ENCODE results near the gene COL23A1. TPM values are rescaled to one million over a fixed set of nuclear protein-coding genes. Genes with fewer than 3 reads are reported as not detected.

Gene COL23A1
- total and polyA plus RNA-seq, 8 donors = 0.52 to 9.5 (median 7.5) TPM

DNA sequence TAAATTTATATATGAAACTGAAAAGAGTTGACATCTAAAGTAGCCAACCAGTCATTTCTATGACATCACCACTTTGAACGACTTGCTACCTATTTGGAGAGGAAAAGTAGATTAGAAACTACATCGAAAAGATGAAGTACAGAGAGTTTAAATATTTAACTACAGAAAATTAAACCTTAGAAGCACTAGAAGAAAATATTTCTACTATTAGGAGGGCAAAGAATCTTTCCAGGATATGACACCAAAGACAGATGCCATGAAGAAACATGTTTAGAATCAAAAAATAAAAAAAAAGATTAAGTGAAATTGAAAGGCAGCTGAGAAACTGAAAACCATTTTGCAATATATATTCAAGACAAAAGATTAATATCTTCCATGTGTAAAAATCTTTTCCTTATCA is 144.7 kb downstream of the COL23A1 start:
- TF ChIP-seq, protein P1, sequence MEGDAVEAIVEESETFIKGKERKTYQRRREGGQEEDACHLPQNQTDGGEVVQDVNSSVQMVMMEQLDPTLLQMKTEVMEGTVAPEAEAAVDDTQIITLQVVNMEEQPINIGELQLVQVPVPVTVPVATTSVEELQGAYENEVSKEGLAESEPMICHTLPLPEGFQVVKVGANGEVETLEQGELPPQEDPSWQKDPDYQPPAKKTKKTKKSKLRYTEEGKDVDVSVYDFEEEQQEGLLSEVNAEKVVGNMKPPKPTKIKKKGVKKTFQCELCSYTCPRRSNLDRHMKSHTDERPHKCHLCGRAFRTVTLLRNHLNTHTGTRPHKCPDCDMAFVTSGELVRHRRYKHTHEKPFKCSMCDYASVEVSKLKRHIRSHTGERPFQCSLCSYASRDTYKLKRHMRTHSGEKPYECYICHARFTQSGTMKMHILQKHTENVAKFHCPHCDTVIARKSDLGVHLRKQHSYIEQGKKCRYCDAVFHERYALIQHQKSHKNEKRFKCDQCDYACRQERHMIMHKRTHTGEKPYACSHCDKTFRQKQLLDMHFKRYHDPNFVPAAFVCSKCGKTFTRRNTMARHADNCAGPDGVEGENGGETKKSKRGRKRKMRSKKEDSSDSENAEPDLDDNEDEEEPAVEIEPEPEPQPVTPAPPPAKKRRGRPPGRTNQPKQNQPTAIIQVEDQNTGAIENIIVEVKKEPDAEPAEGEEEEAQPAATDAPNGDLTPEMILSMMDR (IDR thresholded peaks at IDR 0.05) = no peak
- intact Hi-C loops (cut with DNase I) = no loop called here

DNA sequence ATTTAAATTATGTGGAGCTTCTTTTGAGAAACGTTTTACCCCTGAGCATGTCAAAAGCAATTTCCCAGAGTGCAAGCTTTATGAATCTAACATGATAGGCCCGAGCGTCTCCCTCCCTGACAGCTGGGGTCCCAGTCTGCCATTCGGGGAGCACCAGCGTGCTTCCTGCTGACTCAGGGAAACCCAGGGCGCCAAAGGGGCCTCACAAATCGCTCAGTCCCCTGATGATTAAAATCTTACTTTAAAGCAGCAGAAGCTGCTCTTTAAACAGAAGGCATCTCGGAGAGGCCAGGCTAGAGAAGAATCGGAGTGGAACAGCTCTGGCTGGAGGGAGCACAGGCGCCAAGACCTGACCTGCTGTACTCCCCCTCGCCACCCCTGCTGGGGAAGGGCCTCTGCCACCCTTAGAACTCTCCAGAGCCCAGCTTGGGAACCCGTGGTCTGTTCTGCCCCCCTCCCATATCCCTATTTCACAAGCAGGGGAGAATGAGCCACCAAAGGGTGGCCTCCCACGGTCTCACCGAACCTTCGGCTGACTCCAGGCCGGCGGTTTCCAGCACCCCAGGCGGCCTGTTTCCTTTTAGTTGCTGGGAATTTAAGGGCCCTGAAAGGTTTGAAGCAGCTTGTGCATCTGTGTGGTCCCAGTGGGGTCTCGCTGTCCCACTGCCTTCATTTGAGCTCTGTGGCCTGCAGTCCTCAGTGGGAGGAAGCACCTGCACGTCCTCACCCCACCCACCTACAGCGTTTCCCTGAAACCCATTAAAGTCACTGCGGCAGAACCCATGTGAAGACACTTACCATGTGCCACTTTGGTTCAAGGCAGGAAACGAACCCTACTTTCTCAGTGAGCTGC is 147.6 kb downstream of the COL23A1 start:
- H3K4me1 ChIP-seq = no peaks in the 10 kb centered on the region
- H3K4me3 ChIP-seq = no peak overlapping the region
- intact Hi-C loops (cut with DNase I) = no loop called here
- no peak overlapping the region for H3K27ac ChIP-seq
- DNase-seq = no peak
- H3K36me3 ChIP-seq = no peaks in the 10 kb centered on the region
- TF ChIP-seq, protein P1 (IDR thresholded peaks at IDR 0.05) = no peak
- H3K9me3 ChIP-seq = no peaks in the 10 kb centered on the region
- ATAC-seq = no peak
- no peaks in the 10 kb centered on the region for H3K27me3 ChIP-seq

More for the DNA sequence above, 144.7 kb downstream of the COL23A1 start:
- Histone ChIP-seq H3K9me3 (no peaks in the 10 kb centered on the region), H3K36me3 (no peaks in the 10 kb centered on the region), H3K4me1 (peaks cover 0 to 9% of the 10 kb centered on the region in 2 donors), H3K4me3 (no peak overlapping the region), H3K27me3 (peaks cover 0 to 17% of the 10 kb centered on the region in 2 donors), H3K27ac (no peak overlapping the region)
- DNase-seq (no peak), ATAC-seq (no peak)

DNA sequence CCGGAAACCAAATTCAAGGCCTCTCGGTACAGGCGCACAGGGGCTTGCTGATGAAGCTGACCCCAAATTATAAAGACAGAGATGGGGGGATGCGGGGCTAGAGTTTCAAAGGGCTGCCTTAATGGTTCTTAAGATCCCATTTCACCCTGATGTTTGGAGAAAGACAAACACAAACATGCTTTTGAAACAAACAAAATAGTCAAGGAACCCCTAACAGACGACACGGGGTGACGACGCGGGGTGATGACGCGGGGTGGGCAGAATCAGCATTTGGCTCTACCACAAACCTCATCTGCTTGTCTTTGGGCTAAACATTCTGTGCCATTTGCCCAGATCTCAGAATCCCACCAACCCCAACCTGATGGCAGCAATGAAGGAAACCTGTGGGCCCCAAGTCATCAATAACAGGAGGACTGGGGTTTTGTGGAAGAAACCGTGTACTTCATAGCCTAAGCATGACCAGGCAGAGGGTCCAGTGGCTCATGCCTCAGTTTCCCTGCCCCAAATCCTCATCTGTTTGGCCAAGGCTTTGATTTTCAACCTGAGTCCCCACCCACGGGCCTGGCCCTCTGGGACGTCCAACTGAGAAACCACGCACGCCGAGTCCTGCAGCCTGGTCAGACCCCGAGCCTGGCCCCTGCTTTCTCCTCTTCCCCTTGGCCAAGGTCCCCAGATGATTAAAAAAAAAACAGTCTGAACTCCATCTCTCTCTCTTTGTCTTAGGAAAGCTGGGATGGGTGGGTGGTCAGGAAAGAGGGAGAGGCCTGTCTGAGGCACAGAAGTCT is 148.5 kb downstream of the COL23A1 start:
- Histone ChIP-seq H3K36me3 (no peaks in the 10 kb centered on the region), H3K27ac (no peak overlapping the region), H3K9me3 (no peaks in the 10 kb centered on the region), H3K4me3 (no peak overlapping the region), H3K4me1 (no peaks in the 10 kb centered on the region), H3K27me3 (no peaks in the 10 kb centered on the region)
- TF ChIP-seq, protein P1 (IDR thresholded peaks at IDR 0.05) = no peak
- DNase-seq = no peak
- no peak for ATAC-seq
- intact Hi-C loops (cut with DNase I) = no loop called here

DNA sequence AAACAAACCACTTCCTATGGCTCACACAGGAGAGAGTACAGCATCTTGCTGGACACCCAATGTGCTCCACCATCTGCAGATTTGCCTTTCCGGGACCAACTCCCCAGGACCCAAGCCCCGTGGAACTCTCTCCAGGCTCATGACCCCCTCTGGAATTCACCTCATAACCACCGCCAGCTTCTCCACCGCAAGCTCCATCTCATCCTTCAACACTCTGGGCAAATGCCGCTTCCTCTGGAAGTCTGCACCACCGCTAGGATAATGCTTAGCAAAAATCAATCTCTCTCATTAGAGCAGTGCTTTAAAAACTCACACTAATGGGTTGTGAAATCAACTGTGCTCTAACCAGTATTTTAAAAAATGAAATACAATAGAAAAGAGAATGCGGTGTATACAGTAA is 150.0 kb downstream of the COL23A1 start:
- Histone ChIP-seq H3K27ac (no peak overlapping the region), H3K27me3 (no peaks in the 10 kb centered on the region), H3K4me1 (no peaks in the 10 kb centered on the region), H3K4me3 (no peak overlapping the region), H3K9me3 (no peaks in the 10 kb centered on the region), H3K36me3 (no peaks in the 10 kb centered on the region)
- DNase-seq (no peak), ATAC-seq (no peak)
- intact Hi-C loops (cut with DNase I) = no loop called here
- TF ChIP-seq, protein P1 (IDR thresholded peaks at IDR 0.05) = no peak
